HEK293 (cell line): ENCODE measurements around the gene FABP7.

ENCODE experiments used
- CTCF ChIA-PET: fragments of 350-600 bp; formaldehyde crosslinking; extraction: SDS; loops from one replicate; lab custom pipeline; 2021; ENCODE audit warnings: antibody characterized with exemption; lab: Yijun Ruan, JAX
- POLR2A ChIA-PET: fragments of 300-600 bp; formaldehyde crosslinking; extraction: SDS; loops from one replicate; lab custom pipeline; 2020; ENCODE audit warnings: antibody characterized with exemption, inconsistent platforms; lab: Yijun Ruan, JAX
- H3K27ac ChIP-seq: fragments of 200-500 bp; sonication (Bioruptor generic); 2 replicates; pipeline ENCODE4 v1.5.1; 2014; ENCODE audit warnings: low read depth, low read length, control low read depth, inconsistent platforms; ENCODE audit errors: extremely low read depth
- H3K36me3 ChIP-seq, 2 experiments: fragments of 200-500 bp in 1 of 2; sonication (Bioruptor generic) in 1 of 2; 1 replicate in 1 of 2; 2 replicates in 1 of 2; pipeline ENCODE4 v1.5.1; 2014 to 2017; ENCODE audit warnings: inconsistent platforms in 2 of 2, low read length in 2 of 2; ENCODE audit not compliant: control insufficient read depth in 2 of 2, insufficient read depth in 1 of 2
- H3K4me1 ChIP-seq: fragments of 200-500 bp; sonication (Bioruptor generic); 2 replicates; pipeline ENCODE4 v1.5.1; 2014; ENCODE audit warnings: mild to moderate bottlenecking, low read length, inconsistent platforms; ENCODE audit not compliant: control insufficient read depth, insufficient read depth
- H3K4me3 ChIP-seq: 2 replicates; pipeline ENCODE4 v1.5.1; 2011; ENCODE audit warnings: low read depth, mild to moderate bottlenecking, control low read depth, low read length, moderate library complexity
- H3K9me3 ChIP-seq: fragments of 200-500 bp; sonication (Bioruptor generic); 2 replicates; pipeline ENCODE4 v1.5.1; 2014; ENCODE audit warnings: low read depth, low read length, inconsistent platforms; ENCODE audit not compliant: control insufficient read depth, insufficient read depth
- IKZF3 ChIP-seq: fragments of 450-650 bp; IDR thresholded peaks from 2 replicates; pipeline ENCODE4 v1.5.0; 2018; ENCODE audit warnings: missing biosample characterization, mild to moderate bottlenecking, missing genetic modification characterization, moderate library complexity
- KLF8 ChIP-seq: fragments of 450-650 bp; formaldehyde crosslinking; IDR thresholded peaks from 2 replicates; pipeline ENCODE4 v1.5.1; 2016; ENCODE audit warnings: missing biosample characterization, missing genetic modification characterization
- PATZ1 ChIP-seq: fragments of 450-650 bp; formaldehyde crosslinking; IDR thresholded peaks from 2 replicates; pipeline ENCODE4 v1.5.1; 2016; ENCODE audit warnings: missing biosample characterization, missing genetic modification characterization
- PRDM1 ChIP-seq: fragments of 450-650 bp; formaldehyde crosslinking; IDR thresholded peaks from 2 replicates; pipeline ENCODE4; 2016; ENCODE audit warnings: missing biosample characterization, missing genetic modification characterization
- PRDM4 ChIP-seq: fragments of 450-650 bp; formaldehyde crosslinking; IDR thresholded peaks from 2 replicates; pipeline ENCODE4 v1.5.1; 2017; ENCODE audit warnings: missing biosample characterization, missing genetic modification characterization
- SCRT1 ChIP-seq: fragments of 450-650 bp; formaldehyde crosslinking; IDR thresholded peaks from 2 replicates; pipeline ENCODE4 v1.5.1; 2016; ENCODE audit warnings: missing biosample characterization, missing genetic modification characterization, borderline replicate concordance
- SETDB1 ChIP-seq: IDR thresholded peaks from one replicate; pipeline ENCODE4 v1.6.1; 2017; ENCODE audit warnings: mild to moderate bottlenecking, low read length, moderate library complexity, mixed read lengths; ENCODE audit not compliant: insufficient read length
- TRIM28 ChIP-seq: IDR thresholded peaks from 2 replicates; pipeline ENCODE4 v1.6.1; 2011; ENCODE audit warnings: low read length, control low read depth, borderline replicate concordance
- ZBTB44 ChIP-seq: fragments of 450-650 bp; IDR thresholded peaks from 2 replicates; pipeline ENCODE4 v1.5.1; 2018; ENCODE audit warnings: missing biosample characterization, mild to moderate bottlenecking, missing genetic modification characterization
- ZEB2 ChIP-seq: fragments of 450-650 bp; formaldehyde crosslinking; IDR thresholded peaks from 2 replicates; pipeline ENCODE4 v1.5.1; 2016; ENCODE audit warnings: missing biosample characterization, missing genetic modification characterization
- ZNF112 ChIP-seq: fragments of 450-650 bp; formaldehyde crosslinking; IDR thresholded peaks from 2 replicates; pipeline ENCODE4 v1.5.0; 2017; ENCODE audit warnings: missing biosample characterization, missing genetic modification characterization
- ZNF132 ChIP-seq: fragments of 450-650 bp; formaldehyde crosslinking; IDR thresholded peaks from 2 replicates; pipeline ENCODE4 v1.5.1; 2017; ENCODE audit warnings: missing biosample characterization, missing genetic modification characterization, borderline replicate concordance
- ZNF184 ChIP-seq: fragments of 450-650 bp; IDR thresholded peaks from 2 replicates; pipeline ENCODE4 v1.5.1; 2018; ENCODE audit warnings: missing biosample characterization, mild to moderate bottlenecking, missing genetic modification characterization
- ZNF366 ChIP-seq: fragments of 450-650 bp; formaldehyde crosslinking; conservative IDR thresholded peaks from 2 replicates; pipeline ENCODE4 v1.5.1; 2016; ENCODE audit warnings: missing biosample characterization, missing genetic modification characterization
- ZNF394 ChIP-seq: fragments of 450-650 bp; formaldehyde crosslinking; IDR thresholded peaks from 2 replicates; pipeline ENCODE4 v1.5.1; 2016; ENCODE audit warnings: missing biosample characterization, missing genetic modification characterization, mild to moderate bottlenecking, moderate library complexity, borderline replicate concordance
- ZNF416 ChIP-seq: fragments of 450-650 bp; formaldehyde crosslinking; IDR thresholded peaks from 2 replicates; pipeline ENCODE4 v1.5.1; 2016; ENCODE audit warnings: missing biosample characterization, missing genetic modification characterization
- ZNF514 ChIP-seq: fragments of 450-650 bp; formaldehyde crosslinking; IDR thresholded peaks from 2 replicates; pipeline ENCODE4 v1.5.1; 2016; ENCODE audit warnings: missing biosample characterization, missing genetic modification characterization
- ZNF830 ChIP-seq: fragments of 450-650 bp; IDR thresholded peaks from 2 replicates; pipeline ENCODE4 v1.5.0; 2018; ENCODE audit warnings: missing biosample characterization, missing genetic modification characterization, low read depth, mild to moderate bottlenecking, moderate library complexity
- TF ChIP-seq, protein P1 (sequence below): fragments of 450-650 bp; formaldehyde crosslinking; IDR thresholded peaks from 2 replicates; pipeline ENCODE4 v1.5.1; 2017; ENCODE audit warnings: missing biosample characterization, missing genetic modification characterization
- TF ChIP-seq, protein P2 (sequence below): fragments of 450-650 bp; formaldehyde crosslinking; IDR thresholded peaks from 2 replicates; pipeline ENCODE4 v1.5.1; 2017; ENCODE audit warnings: missing biosample characterization, missing genetic modification characterization

FABP7 gene

DNA sequence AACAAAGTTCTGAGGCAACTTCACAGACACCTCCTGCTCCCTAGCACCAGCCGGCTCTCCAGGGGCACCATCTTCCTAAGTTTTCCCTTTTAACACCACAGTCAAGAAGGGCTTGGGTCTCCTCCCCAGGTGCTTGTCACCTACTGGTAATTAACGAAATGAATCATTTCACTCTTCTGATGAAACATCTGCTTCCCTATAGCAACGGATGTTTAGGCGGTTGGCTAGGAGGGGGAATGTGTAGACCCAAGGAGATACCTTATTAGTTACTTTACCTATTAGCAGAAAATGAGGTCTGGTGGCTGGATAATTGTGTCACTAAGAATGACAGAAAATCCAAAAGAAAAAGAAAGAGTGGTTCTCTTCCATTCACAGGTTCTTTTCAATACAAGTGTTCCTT lies 46.3 kb upstream of the FABP7 start (continued):
- no peak for TF ChIP-seq ZNF830
- TF ChIP-seq, all 188 proteins: peak for 0

GRCh38 chr6:122734529-122735395 lies 44.8 kb upstream of the FABP7 start:
- Histone ChIP-seq H3K4me1 (no peaks in the 10 kb centered on the region), H3K4me3 (no peak overlapping the region), H3K9me3 (no peaks in the 10 kb centered on the region), H3K36me3 (no peaks in the 10 kb centered on the region), H3K27ac (no peak overlapping the region)
- no peak for TF ChIP-seq ZNF416 (tag by site-specific recombination)
- TF ChIP-seq ZNF514: no peak
- no peak for TF ChIP-seq ZEB2 (tag by site-specific recombination)
- TF ChIP-seq, protein P1, sequence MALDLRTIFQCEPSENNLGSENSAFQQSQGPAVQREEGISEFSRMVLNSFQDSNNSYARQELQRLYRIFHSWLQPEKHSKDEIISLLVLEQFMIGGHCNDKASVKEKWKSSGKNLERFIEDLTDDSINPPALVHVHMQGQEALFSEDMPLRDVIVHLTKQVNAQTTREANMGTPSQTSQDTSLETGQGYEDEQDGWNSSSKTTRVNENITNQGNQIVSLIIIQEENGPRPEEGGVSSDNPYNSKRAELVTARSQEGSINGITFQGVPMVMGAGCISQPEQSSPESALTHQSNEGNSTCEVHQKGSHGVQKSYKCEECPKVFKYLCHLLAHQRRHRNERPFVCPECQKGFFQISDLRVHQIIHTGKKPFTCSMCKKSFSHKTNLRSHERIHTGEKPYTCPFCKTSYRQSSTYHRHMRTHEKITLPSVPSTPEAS (tag by site-specific recombination): 0 out of 2 replicates have a peak, but pooled peaks have one; percentile 13
- TF ChIP-seq ZNF112 (tag by site-specific recombination): no peak
- TF ChIP-seq PATZ1 (tag by site-specific recombination): no peak
- peak; percentile 43; the same call in 1 of the 2 replicates for TF ChIP-seq ZNF394 (tag by site-specific recombination)
- ChIA-PET CTCF (interaction anchor here (0.6 to 10.7 kb wide), 6 partner anchors 104 to 253 kb away, joined by 3 to 196 read pairs (median 4); no protein-coding TSS in a partner anchor), POLR2A (no interaction called here)

GRCh38 chr6:122735582-122735981 lies 43.9 kb upstream of the FABP7 start:
- Histone ChIP-seq H3K27ac (no peak overlapping the region), H3K9me3 (no peaks in the 10 kb centered on the region), H3K4me3 (no peak overlapping the region), H3K4me1 (no peaks in the 10 kb centered on the region), H3K36me3 (no peaks in the 10 kb centered on the region)
- CTCF ChIA-PET: interaction anchor here (10.7 kb wide), 1 partner anchor 103 kb away, joined by 196 read pairs; no protein-coding TSS in a partner anchor
- POLR2A ChIA-PET: interaction anchor here (0.7 kb wide), 1 partner anchor 67 kb away, joined by 3 read pairs; no protein-coding TSS in a partner anchor
- TF ChIP-seq SCRT1 (tag by site-specific recombination) (0 out of 2 replicates have a peak, but pooled peaks have one; percentile 7), ZBTB44 (tag by site-specific recombination) (peak; percentile 47; the same call in 1 of the 2 replicates), IKZF3 (tag by site-specific recombination) (0 out of 2 replicates have a peak, but pooled peaks have one; percentile 12), SETDB1 (peak; percentile 57), KLF8 (0 out of 2 replicates have a peak, but pooled peaks have one; percentile 50), PRDM4 (tag by site-specific recombination) (peak; percentile 92), ZNF132 (no peak), ZNF366 (tag by site-specific recombination) (peak; percentile 73), TRIM28 (peak; percentile 89; the same call in 1 of the 2 replicates), ZNF184 (tag by site-specific recombination) (peak; percentile 71; the same call in 1 of the 2 replicates), PRDM1 (tag by site-specific recombination) (peak; percentile 17; the same call in 1 of the 2 replicates)
- TF ChIP-seq, protein P2, sequence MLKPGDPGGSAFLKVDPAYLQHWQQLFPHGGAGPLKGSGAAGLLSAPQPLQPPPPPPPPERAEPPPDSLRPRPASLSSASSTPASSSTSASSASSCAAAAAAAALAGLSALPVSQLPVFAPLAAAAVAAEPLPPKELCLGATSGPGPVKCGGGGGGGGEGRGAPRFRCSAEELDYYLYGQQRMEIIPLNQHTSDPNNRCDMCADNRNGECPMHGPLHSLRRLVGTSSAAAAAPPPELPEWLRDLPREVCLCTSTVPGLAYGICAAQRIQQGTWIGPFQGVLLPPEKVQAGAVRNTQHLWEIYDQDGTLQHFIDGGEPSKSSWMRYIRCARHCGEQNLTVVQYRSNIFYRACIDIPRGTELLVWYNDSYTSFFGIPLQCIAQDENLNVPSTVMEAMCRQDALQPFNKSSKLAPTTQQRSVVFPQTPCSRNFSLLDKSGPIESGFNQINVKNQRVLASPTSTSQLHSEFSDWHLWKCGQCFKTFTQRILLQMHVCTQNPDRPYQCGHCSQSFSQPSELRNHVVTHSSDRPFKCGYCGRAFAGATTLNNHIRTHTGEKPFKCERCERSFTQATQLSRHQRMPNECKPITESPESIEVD (tag by site-specific recombination): peak; percentile 87
